GM18507 (cell line): ENCODE measurements around the gene DEFB123.
"Not testable (repeated sequence)": the region's sequence is repeated elsewhere in the genome, so short reads cannot be mapped to it uniquely, and the experiment has no call there.

Experiments used
- DNase-seq: peaks from one replicate; pipeline ENCODE4 v3.0.0; 2011; ENCODE audit warnings: low read depth; ENCODE audit not compliant: insufficient read length; ENCODE audit errors: extremely low spot score
- FAIRE-seq: peaks from 2 replicates; lab custom pipeline; 2011; peaks lifted over from hg19 to GRCh38; lab: Jason Lieb, UNC

The DEFB123 gene, protein sequence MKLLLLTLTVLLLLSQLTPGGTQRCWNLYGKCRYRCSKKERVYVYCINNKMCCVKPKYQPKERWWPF

DNA sequence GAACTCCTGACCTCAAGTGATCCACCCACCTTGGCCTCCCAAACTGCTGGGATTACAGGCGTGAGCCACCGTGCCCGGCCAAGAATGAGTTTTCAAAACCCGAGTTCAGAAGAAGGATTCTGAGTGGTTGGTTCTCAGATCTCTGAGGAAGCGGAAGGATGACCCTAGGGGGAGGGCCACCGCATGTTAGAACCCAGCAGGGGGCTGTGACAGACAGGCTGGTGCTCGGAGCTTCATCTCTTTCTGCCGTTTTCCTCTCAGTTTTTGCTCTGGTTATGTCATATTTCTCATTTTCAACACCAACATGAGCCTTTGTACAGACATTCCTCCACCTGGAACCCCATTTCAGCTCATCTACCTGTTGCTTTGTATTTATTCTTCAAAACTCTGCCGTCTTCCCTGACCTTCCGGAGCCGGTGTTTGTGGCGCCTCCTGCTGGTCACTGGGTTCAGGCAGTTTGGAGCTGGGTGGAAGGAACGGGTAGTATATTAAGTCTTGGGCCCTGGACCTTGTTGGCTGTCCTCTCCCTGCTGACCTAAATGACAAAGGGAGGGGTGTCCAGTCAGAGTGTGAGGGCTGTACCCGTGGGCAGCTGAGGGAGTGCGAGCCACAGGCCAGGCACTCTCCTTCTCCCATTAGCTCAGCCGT, at the start of gene DEFB123:
Gene DEFB123 (plus strand): TSS at position 621 of the 648 bp plus-strand sequence. CDS start 67 bp downstream, outside the sequence.
- FAIRE-seq, result no peak
- DNase-seq, result no peak

DNA sequence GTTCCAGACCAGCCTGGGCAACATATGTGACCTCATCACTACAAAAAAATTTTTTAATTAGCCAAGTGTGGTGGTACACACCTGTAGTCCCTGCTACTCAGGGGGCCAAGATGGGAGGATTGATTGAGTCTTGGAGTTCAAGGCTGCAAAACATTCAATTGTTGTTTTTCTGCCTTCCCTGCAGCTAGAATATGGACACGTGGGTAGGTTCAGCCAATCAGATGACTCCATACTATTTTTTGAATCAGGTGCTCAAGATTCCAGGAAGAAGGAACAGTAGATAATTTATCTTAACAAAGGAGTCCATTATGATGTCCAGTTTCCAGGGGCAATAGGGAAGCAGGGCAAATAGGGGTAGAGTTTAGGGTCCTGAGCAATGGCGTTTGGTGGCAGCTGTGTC, 47.6 kb upstream of the DEFB123 start:
- no peak for DNase-seq
- no peak for FAIRE-seq

DNA sequence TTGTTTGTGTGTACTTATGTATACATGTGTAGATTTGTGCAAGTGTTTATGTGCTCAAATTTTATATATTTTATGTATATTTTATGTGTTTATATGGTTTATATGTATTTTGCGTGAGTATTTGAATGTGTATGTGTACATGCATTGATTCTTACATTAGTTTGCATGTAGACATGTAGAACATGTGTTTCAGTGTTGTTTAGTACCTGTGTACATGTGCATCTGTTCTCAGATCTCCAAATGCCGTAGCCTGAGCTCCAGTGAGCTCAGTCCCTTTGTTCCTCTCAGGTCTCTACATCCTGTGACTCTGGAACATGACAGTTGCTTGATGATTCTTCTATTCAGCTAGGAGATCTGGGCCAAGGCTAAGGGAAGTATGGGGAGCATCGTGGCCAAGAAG, 45.5 kb upstream of the DEFB123 start:
- no peak for DNase-seq
- FAIRE-seq, result no peak

DNA sequence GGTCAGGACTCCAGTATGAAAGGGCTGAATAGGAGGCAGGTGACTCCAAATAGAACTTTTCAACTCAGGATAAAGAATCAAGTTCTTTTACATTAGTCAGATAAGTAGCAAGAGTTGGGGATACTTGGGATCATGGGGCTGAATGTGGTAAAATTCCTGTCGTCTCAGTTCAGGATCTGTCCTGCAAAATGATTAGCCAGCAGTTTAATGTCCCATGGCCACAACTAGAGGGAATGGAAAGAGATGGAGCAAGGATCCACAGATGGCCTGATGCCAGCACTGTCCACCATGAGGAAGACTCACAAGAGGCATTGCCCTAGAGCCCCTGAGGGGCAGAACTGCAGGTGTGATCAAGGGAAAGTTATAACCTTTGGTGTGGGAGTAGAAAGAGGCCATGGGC, 36.5 kb upstream of the DEFB123 start:
- FAIRE-seq, result no peak
- no peak for DNase-seq

DNA sequence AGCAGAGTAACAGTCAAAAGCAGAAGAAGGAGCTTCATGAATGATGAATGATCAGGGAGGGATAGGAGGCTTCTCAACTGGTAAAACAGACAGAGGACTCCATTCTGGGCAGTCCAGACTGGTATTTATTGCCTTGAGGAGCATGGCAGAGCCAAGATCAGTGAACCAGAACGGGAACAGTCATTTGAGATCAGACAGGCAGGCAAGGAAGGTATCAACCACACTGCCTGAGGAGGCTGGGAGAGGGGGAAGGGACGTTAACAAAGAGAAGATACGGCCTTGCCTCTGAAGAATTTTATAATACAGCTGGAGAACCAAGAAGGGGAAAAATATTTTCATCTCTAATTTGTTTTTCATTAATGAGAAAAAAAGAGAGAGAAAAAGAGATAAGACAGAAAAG, 34.3 kb upstream of the DEFB123 start, which contains the start of gene DEFB121:
Gene DEFB121 (minus strand): TSS at position 101 of the 400 bp plus-strand sequence. CDS start 63 bp downstream, at position 38.
- DNase-seq, result no peak

DNA sequence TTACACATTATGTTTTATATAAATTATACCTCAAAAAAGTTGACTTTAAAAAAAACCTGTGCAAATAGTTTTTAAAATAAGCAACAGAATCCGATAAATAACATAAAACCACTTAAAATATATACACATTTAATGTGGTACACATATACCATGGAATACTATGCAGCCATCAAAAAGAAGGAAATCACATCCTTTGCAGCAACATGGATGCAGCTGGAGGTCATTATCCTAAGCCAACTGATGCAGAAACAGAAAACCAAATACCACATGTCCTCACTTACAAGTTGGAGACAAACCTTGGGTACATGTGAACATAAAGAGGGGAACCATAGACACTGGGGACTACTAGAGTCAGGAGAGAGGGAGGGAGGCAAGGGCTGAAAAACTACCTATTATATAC, 30.4 kb upstream of the DEFB123 start:
- DNase-seq (no peak), FAIRE-seq (no peak)

More for the DNA sequence above, 34.3 kb upstream of the DEFB123 start, which contains the start of gene DEFB121:
- FAIRE-seq, result no peak

DNA sequence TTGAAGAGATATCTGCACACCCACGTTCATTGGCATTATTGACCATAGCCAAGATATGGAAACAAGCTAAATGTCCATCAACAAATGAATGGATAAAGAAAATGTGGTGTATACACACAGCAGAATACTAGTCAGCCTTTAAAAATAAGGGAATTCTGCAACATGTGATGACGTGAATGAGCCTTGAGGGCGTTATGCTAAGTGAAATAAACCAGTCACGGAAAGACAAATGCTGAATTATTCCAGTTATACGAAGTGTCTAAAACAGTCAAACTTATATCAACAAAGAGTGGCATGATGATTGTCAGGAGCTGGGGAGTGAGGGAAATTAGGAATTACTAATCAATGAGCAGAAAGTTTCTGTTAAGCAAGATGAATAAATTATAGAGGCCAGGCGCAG, 26.1 kb upstream of the DEFB123 start:
- DNase-seq, result no peak
- FAIRE-seq, result no peak

DNA sequence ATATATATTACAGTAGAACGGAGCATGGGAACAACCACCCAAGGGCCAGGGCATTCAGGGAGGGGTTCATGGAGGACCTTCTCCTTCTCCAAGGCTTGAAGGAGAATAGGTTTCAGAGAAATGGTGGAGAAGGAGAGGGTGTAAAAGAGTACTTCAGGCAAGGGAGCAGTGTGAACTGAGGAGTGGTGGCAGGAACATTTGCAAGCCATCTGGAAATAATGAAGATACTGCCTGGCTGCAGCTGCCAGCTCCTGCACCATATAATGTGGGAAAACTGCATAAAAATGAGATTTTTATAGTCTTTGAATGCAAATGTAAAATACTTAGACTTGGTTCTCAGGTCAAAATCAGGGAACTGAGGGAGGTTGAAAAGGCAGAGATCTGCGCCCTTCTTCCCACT, 24.8 kb upstream of the DEFB123 start:
- DNase-seq (no peak), FAIRE-seq (no peak)

DNA sequence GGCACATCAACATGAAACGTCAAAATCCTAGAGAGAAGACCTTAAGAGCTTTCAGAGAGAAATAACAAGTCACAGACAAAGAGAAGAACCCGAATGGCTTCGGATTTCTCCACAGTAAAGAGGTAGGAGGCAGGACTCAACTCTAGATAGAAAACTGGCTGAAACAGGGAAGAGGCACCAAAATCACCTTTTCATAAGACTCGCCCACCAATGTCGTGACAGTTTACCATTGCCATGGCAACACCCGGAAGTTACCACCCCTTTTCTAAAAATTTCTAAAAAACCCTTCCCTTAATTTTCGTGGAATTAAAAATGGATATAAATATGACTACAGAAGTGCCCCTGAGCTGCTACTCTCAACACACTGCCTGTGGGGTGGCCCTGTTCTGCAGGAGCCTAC, 22.1 kb upstream of the DEFB123 start:
- FAIRE-seq (no peak), DNase-seq (no peak)

DNA sequence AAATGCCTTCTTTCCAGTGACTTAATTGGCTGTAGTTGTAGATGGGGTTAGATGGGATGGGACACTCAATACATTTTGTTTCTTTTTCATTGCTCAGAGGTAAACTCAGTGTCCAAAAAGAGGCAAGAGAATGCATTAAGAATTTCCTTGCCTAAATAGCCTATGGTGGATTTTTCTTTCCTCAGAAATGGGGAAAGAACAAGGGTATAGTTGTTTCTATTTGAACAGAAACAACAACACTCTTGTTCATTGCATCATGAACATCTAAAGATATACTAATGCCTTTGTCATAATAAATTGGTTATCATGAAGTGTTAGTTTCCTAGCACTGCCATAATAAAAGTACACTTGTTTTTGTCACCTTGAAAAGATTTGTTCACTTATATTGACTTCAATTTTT, 14.6 kb upstream of the DEFB123 start:
- DNase-seq, result no peak

DNA sequence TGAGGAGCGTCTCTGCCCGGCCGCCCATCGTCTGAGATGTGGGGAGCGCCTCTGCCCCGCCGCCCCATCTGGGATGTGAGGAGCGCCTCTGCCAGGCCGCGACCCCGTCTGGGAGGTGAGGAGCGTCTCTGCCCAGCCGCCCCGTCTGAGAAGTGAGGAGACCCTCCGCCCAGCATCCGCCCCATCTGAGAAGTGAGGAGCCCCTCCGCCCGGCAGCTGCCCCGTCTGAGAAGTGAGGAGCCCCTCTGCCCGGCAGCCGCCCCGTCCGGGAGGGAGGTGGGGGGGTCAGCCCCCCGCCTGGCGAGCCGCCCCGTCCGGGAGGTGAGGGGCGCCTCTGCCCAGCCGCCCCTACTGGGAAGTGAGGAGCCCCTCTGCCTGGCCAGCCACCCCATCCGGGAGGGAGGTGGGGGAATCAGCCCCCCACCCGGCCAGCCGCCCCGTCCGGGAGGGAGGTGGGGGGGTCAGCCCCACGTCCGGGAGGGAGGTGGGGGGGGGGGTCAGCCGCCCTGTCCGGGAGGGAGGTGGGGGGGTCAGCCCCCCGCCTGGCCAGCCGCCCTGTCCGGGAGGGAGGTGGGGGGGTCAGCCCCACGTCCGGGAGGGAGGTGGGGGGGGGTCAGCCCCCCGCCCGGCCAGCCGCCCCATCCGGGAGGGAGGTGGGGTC, 13.4 kb upstream of the DEFB123 start:
- DNase-seq, FAIRE-seq: not testable (repeated sequence)

More for the DNA sequence above, 14.6 kb upstream of the DEFB123 start:
- FAIRE-seq, result no peak

DNA sequence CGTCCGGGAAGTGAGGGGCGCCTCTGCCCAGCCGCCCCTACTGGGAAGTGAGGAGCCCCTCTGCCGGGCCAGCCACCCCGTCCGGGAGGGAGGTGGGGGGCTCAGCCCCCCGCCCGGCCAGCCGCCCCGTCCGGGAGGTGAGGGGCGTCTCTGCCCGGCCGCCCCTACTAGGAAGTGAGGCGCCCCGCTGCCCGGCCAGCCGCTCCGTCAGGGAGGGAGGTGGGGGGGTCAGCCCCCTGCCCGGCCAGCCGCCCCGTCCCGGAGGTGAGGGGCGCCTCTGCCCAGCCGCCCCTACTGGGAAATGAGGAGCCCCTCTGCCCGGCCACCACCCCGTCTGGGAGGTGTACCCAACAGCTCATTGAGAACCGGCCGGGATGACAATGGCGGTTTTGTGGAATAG, 12.9 kb upstream of the DEFB123 start:
- FAIRE-seq, DNase-seq: not testable (repeated sequence)

DNA sequence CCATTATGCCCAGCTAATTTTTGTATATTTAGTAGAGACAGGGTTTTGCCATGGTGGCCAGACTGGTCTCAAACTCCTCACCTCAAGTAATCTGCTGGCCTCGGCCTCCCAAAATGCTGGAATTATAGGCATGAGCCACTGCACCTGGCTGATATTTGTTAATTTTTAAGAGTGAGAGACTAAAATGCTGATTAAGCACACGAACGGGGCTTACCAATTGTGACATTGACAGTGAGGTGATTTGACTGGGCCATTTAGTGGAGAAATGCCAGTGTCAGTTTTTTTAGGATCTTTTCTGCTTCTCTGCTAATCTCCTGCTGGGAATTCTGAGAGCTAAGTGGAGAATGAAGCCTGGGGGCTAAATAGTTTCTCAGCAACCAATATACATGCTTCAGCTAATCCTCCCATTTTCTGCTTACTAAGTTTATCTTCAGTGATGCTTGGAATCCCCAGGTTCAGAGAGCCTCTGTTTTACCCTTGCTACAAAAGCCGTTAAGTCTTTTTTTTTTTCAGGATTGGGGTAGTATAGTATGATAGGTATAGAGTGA, 9.8 kb upstream of the DEFB123 start:
- FAIRE-seq (no peak), DNase-seq (no peak)

DNA sequence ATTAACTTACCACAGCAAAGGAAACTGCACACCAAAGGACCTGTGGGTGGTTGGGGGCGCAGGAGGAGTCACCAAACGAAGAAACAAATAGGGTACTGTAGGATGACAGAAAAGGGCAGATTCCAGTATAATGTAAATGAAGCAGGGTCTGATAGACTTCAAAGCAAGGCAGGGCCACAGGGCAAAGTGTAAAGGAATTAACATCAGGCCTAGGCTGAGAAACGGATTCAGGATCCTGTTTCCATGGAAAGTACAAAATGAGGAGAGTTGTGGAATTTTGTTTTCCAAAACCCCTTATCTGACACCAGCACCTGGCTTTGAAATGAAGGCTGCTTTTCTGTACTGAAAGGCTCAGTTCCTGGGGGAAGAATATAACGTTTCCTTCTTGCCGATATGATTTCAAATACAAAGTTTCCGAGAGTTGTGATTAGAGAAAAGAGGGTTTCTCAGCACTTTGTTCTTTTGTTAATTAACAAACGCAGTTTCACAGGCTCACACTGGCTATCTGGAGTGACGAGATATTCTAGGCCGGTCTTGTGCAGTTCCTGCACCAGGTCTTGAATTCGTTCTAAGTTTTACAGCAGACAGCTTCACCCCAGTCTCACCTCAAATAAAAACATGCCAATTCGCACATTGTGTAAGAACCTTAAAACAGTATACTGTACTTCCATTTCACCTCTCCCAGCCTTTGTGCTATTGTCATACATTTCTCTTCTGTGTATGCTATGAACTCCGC, 5.8 kb downstream of the DEFB123 start:
- no peak for FAIRE-seq
- DNase-seq, result no peak

DNA sequence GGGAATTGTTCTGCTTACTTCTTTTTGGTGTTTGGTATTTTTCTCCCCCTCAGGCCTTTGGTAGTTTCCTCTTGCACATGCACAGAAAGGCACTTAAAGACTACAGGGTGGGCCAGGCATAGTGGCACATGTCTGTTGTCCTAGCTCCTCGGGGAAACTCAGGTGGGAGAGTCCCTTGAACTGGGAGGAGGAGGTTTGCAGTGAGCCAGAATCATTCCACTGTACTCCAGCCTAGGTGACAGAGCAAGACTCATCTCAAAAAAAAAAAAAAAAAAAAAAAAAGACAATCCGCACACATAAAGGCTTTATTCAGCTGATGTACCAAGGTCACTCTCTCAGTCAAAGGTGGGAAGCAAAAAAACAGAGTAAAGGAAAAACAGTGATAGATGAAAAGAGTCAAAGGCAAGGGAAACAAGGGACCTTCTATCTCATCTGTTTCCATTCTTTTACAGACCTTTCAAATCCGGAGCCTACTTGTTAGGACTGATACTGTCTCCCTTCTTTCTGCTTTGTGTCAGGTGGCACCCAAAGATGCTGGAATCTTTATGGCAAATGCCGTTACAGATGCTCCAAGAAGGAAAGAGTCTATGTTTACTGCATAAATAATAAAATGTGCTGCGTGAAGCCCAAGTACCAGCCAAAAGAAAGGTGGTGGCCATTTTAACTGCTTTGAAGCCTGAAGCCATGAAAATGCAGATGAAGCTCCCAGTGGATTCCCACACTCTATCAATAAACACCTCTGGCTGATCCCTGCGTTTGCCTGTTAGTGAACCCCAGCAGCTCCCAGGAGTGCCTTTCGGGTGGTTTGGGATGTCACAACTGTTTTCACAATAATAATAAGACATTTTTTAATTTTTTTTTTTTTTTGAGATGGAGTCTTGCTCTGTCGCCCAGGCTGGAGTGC, 9.3 kb downstream of the DEFB123 start:
- FAIRE-seq (no peak), DNase-seq (no peak)

DNA sequence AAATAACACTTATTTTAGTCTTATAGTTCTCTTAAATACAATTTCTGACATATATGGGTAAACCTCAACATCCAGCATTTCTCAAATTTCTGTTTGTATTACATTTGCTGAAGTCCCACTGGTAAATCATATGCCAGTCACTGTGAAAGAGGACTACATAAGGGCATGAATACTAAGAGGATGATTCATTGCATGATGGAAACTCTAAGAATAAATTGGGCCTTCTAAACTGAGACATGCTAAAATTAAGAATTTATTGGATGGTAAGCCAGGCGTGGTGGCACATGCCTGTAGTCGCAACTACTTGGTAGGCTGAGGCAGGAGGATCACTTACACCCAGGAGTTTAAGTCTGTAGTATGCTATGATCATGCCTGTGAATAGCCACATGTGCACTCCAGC, 12.1 kb downstream of the DEFB123 start:
- FAIRE-seq, result no peak
- no peak for DNase-seq

DNA sequence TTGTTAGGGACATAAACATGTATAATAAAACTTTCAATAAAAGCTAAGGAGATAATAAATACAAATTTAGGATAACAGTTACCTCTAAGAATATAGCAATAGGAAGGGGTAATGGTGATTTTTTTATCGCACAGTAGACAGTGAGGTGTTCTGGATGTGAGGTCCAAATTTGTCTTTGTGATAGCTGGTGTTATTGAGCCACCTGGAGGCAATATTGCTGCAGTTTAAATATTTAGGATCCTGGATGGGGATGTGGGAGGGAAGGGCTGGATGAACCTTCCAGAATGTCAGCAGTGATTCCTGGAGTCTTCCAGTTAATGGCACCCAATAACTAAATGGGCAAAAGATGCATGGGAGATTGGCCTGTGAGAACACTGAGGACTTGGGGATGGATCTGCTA, 13.9 kb downstream of the DEFB123 start:
- no peak for FAIRE-seq
- no peak for DNase-seq

DNA sequence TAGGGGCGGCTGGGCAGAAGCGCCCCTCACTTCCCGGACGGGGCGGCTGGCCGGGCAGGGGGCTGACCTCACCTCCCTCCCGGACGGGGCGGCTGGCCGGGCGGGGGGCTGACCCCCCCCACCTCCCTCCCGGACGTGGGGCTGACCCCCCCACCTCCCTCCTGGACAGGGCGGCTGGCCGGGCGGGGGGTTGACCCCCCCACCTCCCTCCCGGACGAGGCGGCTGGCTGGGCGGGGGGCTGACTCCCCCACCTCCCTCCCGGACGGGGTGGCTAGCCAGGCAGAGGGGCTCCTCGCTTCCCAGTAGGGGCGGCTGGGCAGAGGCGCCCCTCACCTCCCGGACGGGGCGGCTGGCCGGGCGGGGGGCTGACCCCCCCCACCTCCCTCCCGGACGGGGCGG, 30.5 kb downstream of the DEFB123 start:
- FAIRE-seq, DNase-seq: not testable (repeated sequence)
